Osteoblast (primary cell): ENCODE measurements around the gene UBE2E2. TPM values are rescaled to one million over a fixed set of nuclear protein-coding genes. Genes with fewer than 3 reads are reported as not detected.

Source experiments
- DNase-seq: peaks from one replicate; pipeline ENCODE4 v3.0.0; 2011; ENCODE audit warnings: low spot score, mixed read lengths; ENCODE audit not compliant: insufficient read length; ENCODE audit errors: missing footprints
- H2AFZ ChIP-seq: 2 replicates; pipeline ENCODE4 v1.6.0; 2011; ENCODE audit warnings: mild to moderate bottlenecking, low read length
- H3K27ac ChIP-seq: 2 replicates; pipeline ENCODE4 v1.5.1; 2011; ENCODE audit warnings: mild to moderate bottlenecking, low read depth, low read length, moderate library complexity
- H3K27me3 ChIP-seq: 2 replicates; pipeline ENCODE4 v1.6.0; 2012; ENCODE audit warnings: mild to moderate bottlenecking, control low read depth, inconsistent platforms, low read length, moderate library complexity; ENCODE audit not compliant: insufficient read depth
- H3K36me3 ChIP-seq: 2 replicates; pipeline ENCODE4 v1.5.1; 2011; ENCODE audit warnings: mild to moderate bottlenecking, low read length, control low read depth, moderate library complexity; ENCODE audit not compliant: insufficient read depth
- H3K4me1 ChIP-seq: 2 replicates; pipeline ENCODE4 v1.5.1; 2011; ENCODE audit warnings: mild to moderate bottlenecking, low read length, control low read depth, moderate library complexity; ENCODE audit not compliant: insufficient read depth
- H3K4me2 ChIP-seq: 2 replicates; pipeline ENCODE4 v1.6.0; 2011; ENCODE audit warnings: mild to moderate bottlenecking, low read length; ENCODE audit not compliant: insufficient read depth
- H3K4me3 ChIP-seq: fragments of 200-600 bp; sonication (generic); 3 replicates; pipeline ENCODE4 v1.5.1; 2012; ENCODE audit warnings: mild to moderate bottlenecking, low read length, inconsistent platforms; ENCODE audit not compliant: insufficient read depth
- H3K79me2 ChIP-seq: 2 replicates; pipeline ENCODE4 v1.6.0; 2012; ENCODE audit warnings: mild to moderate bottlenecking, low read length, control low read depth, inconsistent platforms; ENCODE audit not compliant: insufficient read depth
- H3K9me3 ChIP-seq: 2 replicates; pipeline ENCODE4 v1.5.1; 2011; ENCODE audit warnings: low read depth, low read length, control low read depth
- H4K20me1 ChIP-seq: 2 replicates; pipeline ENCODE4 v1.6.0; 2012; ENCODE audit warnings: mild to moderate bottlenecking, low read length, control low read depth; ENCODE audit not compliant: insufficient read depth
- total RNA-seq: library from RNA; depleted of rRNA; stranded (reverse); fragments of >200 nt; gene quantifications from 2 replicates; pipeline ENCODE4 v1.2.3, GENCODE V29; 2012
- TF ChIP-seq, protein P1 (sequence below): IDR thresholded peaks from 2 replicates; pipeline ENCODE4 v1.5.1; 2011; ENCODE audit warnings: mild to moderate bottlenecking, low read depth, low read length, moderate library complexity; ENCODE audit errors: extremely low read depth

The UBE2E2 gene
- total RNA-seq, 1 donor = 49.6 TPM

DNA sequence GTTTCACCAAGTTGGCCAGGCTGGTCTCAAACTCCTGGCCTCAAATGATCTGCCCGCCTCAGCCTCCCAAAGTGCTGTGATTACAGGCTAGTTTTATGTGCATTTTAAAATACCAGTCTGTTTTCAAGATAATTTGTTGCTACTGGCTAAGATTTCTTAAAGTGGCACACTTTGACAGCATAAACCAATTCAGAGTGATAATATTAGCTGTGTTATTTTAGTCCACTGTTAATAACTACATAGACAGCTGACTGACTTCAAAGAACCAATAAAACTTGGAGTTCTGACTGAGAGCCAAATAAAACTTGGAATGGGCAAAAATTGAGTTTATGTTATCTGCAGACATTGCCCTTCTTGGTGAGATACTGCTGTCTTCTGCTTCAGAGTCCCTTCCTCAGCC, 291.8 kb downstream of the UBE2E2 start:
- Histone ChIP-seq H3K4me2 (peak overlapping the region; percentile 19), H3K9me3 (no peaks in the 10 kb centered on the region), H2AFZ (no peak overlapping the region), H4K20me1 (peaks cover 3% of the 10 kb centered on the region), H3K27ac (no peak overlapping the region), H3K27me3 (no peaks in the 10 kb centered on the region), H3K4me3 (no peak overlapping the region), H3K36me3 (no peaks in the 10 kb centered on the region), H3K79me2 (peaks cover 3% of the 10 kb centered on the region), H3K4me1 (peaks cover 11% of the 10 kb centered on the region)
- TF ChIP-seq, protein P1, sequence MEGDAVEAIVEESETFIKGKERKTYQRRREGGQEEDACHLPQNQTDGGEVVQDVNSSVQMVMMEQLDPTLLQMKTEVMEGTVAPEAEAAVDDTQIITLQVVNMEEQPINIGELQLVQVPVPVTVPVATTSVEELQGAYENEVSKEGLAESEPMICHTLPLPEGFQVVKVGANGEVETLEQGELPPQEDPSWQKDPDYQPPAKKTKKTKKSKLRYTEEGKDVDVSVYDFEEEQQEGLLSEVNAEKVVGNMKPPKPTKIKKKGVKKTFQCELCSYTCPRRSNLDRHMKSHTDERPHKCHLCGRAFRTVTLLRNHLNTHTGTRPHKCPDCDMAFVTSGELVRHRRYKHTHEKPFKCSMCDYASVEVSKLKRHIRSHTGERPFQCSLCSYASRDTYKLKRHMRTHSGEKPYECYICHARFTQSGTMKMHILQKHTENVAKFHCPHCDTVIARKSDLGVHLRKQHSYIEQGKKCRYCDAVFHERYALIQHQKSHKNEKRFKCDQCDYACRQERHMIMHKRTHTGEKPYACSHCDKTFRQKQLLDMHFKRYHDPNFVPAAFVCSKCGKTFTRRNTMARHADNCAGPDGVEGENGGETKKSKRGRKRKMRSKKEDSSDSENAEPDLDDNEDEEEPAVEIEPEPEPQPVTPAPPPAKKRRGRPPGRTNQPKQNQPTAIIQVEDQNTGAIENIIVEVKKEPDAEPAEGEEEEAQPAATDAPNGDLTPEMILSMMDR = no peak
- no peak for DNase-seq

- Histone ChIP-seq H3K4me1 (peaks cover 11% of the 10 kb centered on the region), H3K4me2 (peak overlapping the region; percentile 19), H3K79me2 (peaks cover 3% of the 10 kb centered on the region), H3K4me3 (no peak overlapping the region), H4K20me1 (peaks cover 3% of the 10 kb centered on the region), H2AFZ (no peak overlapping the region), H3K9me3 (no peaks in the 10 kb centered on the region), H3K27ac (no peak overlapping the region), H3K36me3 (no peaks in the 10 kb centered on the region), H3K27me3 (no peaks in the 10 kb centered on the region)
- TF ChIP-seq, protein P1 = no peak
- DNase-seq = peak; percentile 31
Measured at GRCh38 chr3:23495507-23495906, 292.4 kb downstream of the UBE2E2 start.

DNA sequence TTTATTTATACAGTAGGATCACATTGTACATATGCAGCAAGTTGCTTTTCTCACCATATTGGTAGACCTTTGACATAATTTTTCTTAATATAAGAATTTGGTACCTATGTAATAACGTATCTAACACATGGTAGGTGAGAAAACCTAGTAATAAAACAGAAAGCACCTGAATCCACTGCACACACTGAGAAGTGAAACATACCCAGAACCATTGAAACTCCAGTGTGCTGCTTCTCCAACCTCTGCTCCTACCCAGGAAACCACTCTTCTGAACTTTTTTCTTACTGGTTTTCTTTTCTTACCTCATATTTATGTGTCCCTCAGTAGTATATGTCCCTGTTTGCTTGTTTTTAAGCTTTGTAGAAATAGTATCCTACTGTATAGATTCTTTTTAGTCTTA, 293.0 kb downstream of the UBE2E2 start:
- Histone ChIP-seq H3K79me2 (peaks cover 3% of the 10 kb centered on the region), H3K27me3 (no peaks in the 10 kb centered on the region), H3K4me3 (no peak overlapping the region), H2AFZ (no peak overlapping the region), H4K20me1 (peaks cover 3% of the 10 kb centered on the region), H3K4me1 (peaks cover 11% of the 10 kb centered on the region), H3K4me2 (no peak overlapping the region), H3K9me3 (no peaks in the 10 kb centered on the region), H3K36me3 (no peaks in the 10 kb centered on the region), H3K27ac (no peak overlapping the region)
- DNase-seq = no peak
- TF ChIP-seq, protein P1 = no peak

- no peaks in the 10 kb centered on the region for H3K79me2 ChIP-seq
- H3K4me1 ChIP-seq = peaks cover 11% of the 10 kb centered on the region
- no peaks in the 10 kb centered on the region for H3K36me3 ChIP-seq
- H2AFZ ChIP-seq = no peak overlapping the region
- no peaks in the 10 kb centered on the region for H3K9me3 ChIP-seq
- no peak overlapping the region for H3K27ac ChIP-seq
- no peak overlapping the region for H3K4me2 ChIP-seq
- no peak overlapping the region for H3K4me3 ChIP-seq
- no peak for DNase-seq
- H4K20me1 ChIP-seq = peaks cover 3% of the 10 kb centered on the region
- H3K27me3 ChIP-seq = no peaks in the 10 kb centered on the region
- TF ChIP-seq, protein P1 = no peak
Measured at GRCh38 chr3:23497156-23497555, 294.0 kb downstream of the UBE2E2 start.
